Heart left ventricle (tissue), 16 donors: Measurements from ENCODE around the gene PI4K2B. TPM values are rescaled to one million over a fixed set of nuclear protein-coding genes. Genes with fewer than 3 reads are reported as not detected.
"Not testable (repeated sequence)": the region's sequence is repeated elsewhere in the genome, so short reads cannot be mapped to it uniquely, and the experiment has no call there.

Experiments
- ATAC-seq, 4 donors: fragments of 200-7000 bp; cut with Tn5 transposase; one replicate each; pipeline ENCODE4 v1.9.1; 2020 to 2022; ENCODE audit warnings: moderate library complexity in 4 of 4, mild to moderate bottlenecking in 3 of 4, moderate number of reproducible peaks in 1 of 4
- DNase-seq, 5 donors: peaks; one replicate each; pipeline ENCODE4 v3.0.0-alpha.2; 2020
- H3K27ac ChIP-seq, 12 donors: fragments of 200-600 bp; sonication (generic) in 4 of 12; one replicate each; pipeline versions ENCODE4 v1.5.0 to v1.8.0; 2016 to 2022; ENCODE audit warnings: mild to moderate bottlenecking in 2 of 12
- H3K27me3 ChIP-seq, 9 donors: fragments of 200-600 bp; sonication (generic) in 2 of 9; one replicate each; pipeline versions ENCODE4 v1.5.1 to v1.8.0; 2016 to 2022; ENCODE audit warnings: mild to moderate bottlenecking in 3 of 9
- H3K36me3 ChIP-seq, 9 donors: fragments of 200-600 bp; sonication (generic) in 2 of 9; one replicate each; pipeline versions ENCODE4 v1.5.0 to v1.8.0; 2018 to 2022; ENCODE audit warnings: mild to moderate bottlenecking in 2 of 9
- H3K4me1 ChIP-seq, 12 donors: fragments of 200-600 bp; sonication (generic) in 4 of 12; one replicate each; pipeline versions ENCODE4 v1.5.0 to v1.8.0; 2016 to 2022; ENCODE audit warnings: mild to moderate bottlenecking in 3 of 12
- H3K4me3 ChIP-seq, 12 donors: fragments of 200-600 bp; sonication (generic) in 4 of 12; one replicate each; pipeline versions ENCODE4 v1.5.0 to v1.8.0; 2017 to 2022; ENCODE audit warnings: mild to moderate bottlenecking in 9 of 12, moderate library complexity in 4 of 12
- H3K9me3 ChIP-seq, 12 donors: fragments of 200-600 bp; sonication (generic) in 4 of 12; one replicate each; pipeline versions ENCODE4 v1.5.0 to v1.8.0; 2016 to 2022; ENCODE audit warnings: mild to moderate bottlenecking in 1 of 12
- POLR2A ChIP-seq, 2 donors: fragments of 450-650 bp; IDR thresholded peaks; one replicate each; pipeline ENCODE4 v1.6.1; 2017; ENCODE audit warnings: antibody characterized with exemption in 2 of 2, mild to moderate bottlenecking in 2 of 2, moderate library complexity in 2 of 2
- WGBS, 4 donors: extraction: QIAGEN DNeasy Blood & Tissue Kit in 2 of 4; methylation state at CpG; one replicate each; pipeline versions ENCODE4 v1.1.5 to v1.1.7; 2013 to 2018; 5-methylcytosine and 5-hydroxymethylcytosine counted together
- intact Hi-C, 10 donors: fragments of 100-400 bp; cut with DNase I; formaldehyde crosslinking; loops; one replicate each; pipeline versions ENCODE4 v1.11.1 to v1.14.2; 2022
- polyA plus RNA-seq, 2 donors: library from polyadenylated mRNA; stranded (reverse); fragments of 200-250 nt; gene quantifications; one replicate each; pipeline ENCODE4 v1.2.3, GENCODE V29; 2013
- total RNA-seq, 9 donors: library from RNA; depleted of rRNA in 2 of 9; stranded (reverse); fragments of >200 nt in 2 of 9; fragmentation: NEBNext Ultra II Directional in 3 of 9; extraction: Animal tissue kit (Norgen Biotek cat#: 25700) in 3 of 9; gene quantifications; one replicate each; pipeline versions ENCODE4 v1.1.0 to v1.2.4, GENCODE V29; 2016 to 2023
- TF ChIP-seq, protein P1 (sequence below), 12 donors: fragments of 200-600 bp; sonication (generic) in 4 of 12; IDR thresholded peaks; one replicate each; pipeline versions ENCODE4 v1.5.0 to v1.8.0; 2018 to 2022; ENCODE audit warnings: antibody characterized with exemption in 12 of 12, mild to moderate bottlenecking in 5 of 12
- donor health status: ischemic (EF 13 %, LVEDD 7.1; RV severe dilation, severe dysfunction).
- donor health status: healthy with polysubstance abuse.
- donor health status: DM: no; HTN: yes; CAD: no.
- donor health status: DM: no; HTN: no; CAD: no.
- donor health status: ischemic (EF 25% LVEDD 6.9; RV normal size, moderate dysfunction).
- donor health status: ischemic (EF 25% LVEDD 5.7; RV mildly dilated, moderate dysfunction).
- donor health status: healthy.
- donor health status: DM: yes; HTN: yes; CAD: no.
- donor health status: ischemic (EF 35%, LVEDD 5.7; RV mildly dilated, moderate dysfunction).
- donor health status: nonischemic (EF 11% LVEDD 7.7; RV severe dilation, severe dysfunction).
- donor health status: DM: yes; HTN: yes; CAD: no.
- donor health status: PGD.
- donor health status: ischemic (EF 29% LVEDD 5.4; RV normal size, mild dysfunction).
- donor health status: nonischemic (EF 23%, LVEDD 6.1; RV moderate dilation, normal function).

The PI4K2B gene
- total and polyA plus RNA-seq, 11 donors, result 1.3 to 6.8 (median 2.6) TPM

DNA sequence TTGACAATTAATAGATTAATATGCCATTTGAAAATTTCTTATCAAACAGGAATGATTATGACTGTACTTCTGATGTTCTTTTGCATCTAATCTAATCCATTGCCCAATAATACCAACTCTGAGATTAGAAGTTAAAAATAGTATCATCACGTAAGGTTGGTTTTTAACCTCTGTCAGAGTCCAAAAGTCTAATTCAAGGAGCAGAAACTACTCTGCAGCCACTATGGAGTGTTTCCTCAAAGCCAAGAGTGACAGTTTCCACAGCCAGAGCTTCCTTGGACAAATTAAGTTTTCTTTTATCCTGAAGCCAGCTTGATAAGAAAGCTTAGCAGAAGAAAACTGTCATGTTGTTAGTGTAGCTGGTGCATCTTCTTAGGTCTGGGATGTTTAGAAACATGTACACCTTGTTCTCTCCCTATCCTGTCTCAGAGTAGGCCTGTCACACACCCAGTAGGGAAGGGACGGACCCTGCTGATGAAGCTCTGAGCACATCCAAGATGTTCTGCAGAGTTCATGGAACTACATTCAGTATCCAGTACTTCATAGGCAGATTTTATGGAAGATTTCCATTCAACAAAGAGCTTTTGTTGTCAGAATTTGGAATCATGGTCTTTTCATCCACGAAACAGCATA is 20.4 kb upstream of the PI4K2B start:
- Histone ChIP-seq H3K27ac (no peak overlapping the region), H3K27me3 (no peaks in the 10 kb centered on the region), H3K4me3 (no peak overlapping the region), H3K36me3 (no peaks in the 10 kb centered on the region), H3K4me1 (no peaks in the 10 kb centered on the region), H3K9me3 (peaks cover 0 to 17% (median 4%) of the 10 kb centered on the region in 12 donors)
- WGBS, 4 donors, result 70 to 78% (median 76%) methylated on average over 3 of the region's 3 CpGs
- DNase-seq, result no peak
- ATAC-seq, result no peak
- intact Hi-C loops, result no loop called here
- no peak for TF ChIP-seq POLR2A (IDR thresholded peaks at IDR 0.05)
- TF ChIP-seq, protein P1, sequence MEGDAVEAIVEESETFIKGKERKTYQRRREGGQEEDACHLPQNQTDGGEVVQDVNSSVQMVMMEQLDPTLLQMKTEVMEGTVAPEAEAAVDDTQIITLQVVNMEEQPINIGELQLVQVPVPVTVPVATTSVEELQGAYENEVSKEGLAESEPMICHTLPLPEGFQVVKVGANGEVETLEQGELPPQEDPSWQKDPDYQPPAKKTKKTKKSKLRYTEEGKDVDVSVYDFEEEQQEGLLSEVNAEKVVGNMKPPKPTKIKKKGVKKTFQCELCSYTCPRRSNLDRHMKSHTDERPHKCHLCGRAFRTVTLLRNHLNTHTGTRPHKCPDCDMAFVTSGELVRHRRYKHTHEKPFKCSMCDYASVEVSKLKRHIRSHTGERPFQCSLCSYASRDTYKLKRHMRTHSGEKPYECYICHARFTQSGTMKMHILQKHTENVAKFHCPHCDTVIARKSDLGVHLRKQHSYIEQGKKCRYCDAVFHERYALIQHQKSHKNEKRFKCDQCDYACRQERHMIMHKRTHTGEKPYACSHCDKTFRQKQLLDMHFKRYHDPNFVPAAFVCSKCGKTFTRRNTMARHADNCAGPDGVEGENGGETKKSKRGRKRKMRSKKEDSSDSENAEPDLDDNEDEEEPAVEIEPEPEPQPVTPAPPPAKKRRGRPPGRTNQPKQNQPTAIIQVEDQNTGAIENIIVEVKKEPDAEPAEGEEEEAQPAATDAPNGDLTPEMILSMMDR (IDR thresholded peaks at IDR 0.05), result no peak

DNA sequence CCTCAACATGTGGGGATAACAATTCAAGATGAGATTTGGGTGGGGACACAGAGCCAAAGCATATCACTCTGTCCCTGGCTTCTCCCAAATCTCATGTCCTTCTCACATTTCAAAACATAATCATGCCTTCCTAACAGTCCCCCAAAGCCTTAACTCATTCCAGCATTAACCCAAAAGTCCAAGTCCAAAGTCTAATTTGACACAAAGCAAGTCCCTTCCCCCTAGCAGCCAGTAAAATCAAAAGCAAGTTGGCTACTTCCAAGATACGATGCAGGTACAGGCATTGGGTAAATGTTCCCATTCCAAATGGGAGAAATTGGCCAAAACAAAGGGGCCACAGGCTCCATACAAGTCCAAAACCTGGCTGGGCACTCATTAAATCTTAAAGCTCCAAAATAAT is 19.1 kb upstream of the PI4K2B start:
- intact Hi-C loops, DNase-seq, H3K36me3 ChIP-seq, H3K4me3 ChIP-seq, H3K4me1 ChIP-seq, H3K27me3 ChIP-seq, H3K27ac ChIP-seq, ATAC-seq: not testable (repeated sequence)
- peaks cover 0 to 17% (median 5%) of the 10 kb centered on the region in 12 donors for H3K9me3 ChIP-seq
- 81 to 100% (median 91%) methylated on average over 1 of the region's 1 CpG for WGBS, 4 donors

DNA sequence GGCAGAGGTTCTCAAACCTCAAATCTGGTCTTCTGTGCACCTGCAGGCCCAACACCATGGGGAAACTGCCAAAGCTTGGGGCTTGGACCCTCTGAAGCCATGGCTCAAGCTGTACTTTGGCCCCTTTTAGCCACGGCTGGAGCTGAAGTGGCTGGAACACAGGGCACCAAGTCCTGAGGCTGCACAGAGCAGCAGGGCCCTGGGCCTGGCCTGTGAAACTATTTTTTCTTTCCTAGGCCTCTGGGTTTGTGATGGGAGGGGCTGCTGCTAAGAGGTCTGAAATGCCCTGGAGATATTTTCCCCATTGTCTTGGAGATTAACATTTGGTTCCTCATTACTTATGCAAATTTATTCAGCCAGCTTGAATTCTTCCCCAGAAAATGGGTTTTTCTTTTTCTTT is 18.3 kb upstream of the PI4K2B start:
- Histone ChIP-seq H3K4me1 (no peaks in the 10 kb centered on the region), H3K27ac (no peak overlapping the region), H3K27me3 (no peaks in the 10 kb centered on the region), H3K9me3 (peaks cover 0 to 17% (median 5%) of the 10 kb centered on the region in 12 donors), H3K4me3 (no peak overlapping the region), H3K36me3 (no peaks in the 10 kb centered on the region)
- no peak for ATAC-seq
- intact Hi-C loops, result no loop called here
- no peak for TF ChIP-seq POLR2A (IDR thresholded peaks at IDR 0.05)
- TF ChIP-seq, protein P1 (IDR thresholded peaks at IDR 0.05), result no peak
- no peak for DNase-seq
- 77 to 100% (median 94%) methylated on average over 1 of the region's 1 CpG for WGBS, 4 donors

DNA sequence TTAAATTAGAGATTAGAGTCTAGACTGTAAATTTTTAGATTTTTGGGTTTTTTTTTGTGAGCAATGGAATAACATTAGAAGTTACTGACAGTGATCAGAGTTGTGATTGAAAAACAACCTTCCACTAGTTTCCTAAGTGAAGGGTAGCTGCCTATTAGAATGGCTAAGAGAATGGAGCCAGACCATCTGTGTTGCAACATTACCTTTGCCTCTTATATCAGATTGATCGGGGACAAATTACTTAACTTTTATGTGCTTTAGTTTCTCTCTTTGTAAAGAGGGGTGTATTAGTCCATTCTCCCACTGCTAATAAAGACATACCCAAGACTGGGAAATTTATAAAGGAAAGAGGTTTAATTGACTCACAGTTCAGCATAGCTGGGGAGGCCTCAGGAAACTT is 12.5 kb upstream of the PI4K2B start:
- Histone ChIP-seq H3K4me3 (no peak overlapping the region), H3K9me3 (peaks cover 0 to 57% (median 33%) of the 10 kb centered on the region in 12 donors), H3K4me1 (no peaks in the 10 kb centered on the region), H3K27me3 (no peaks in the 10 kb centered on the region), H3K36me3 (no peaks in the 10 kb centered on the region), H3K27ac (no peak overlapping the region)
- no peak for DNase-seq
- TF ChIP-seq POLR2A (IDR thresholded peaks at IDR 0.05), result no peak
- TF ChIP-seq, protein P1 (IDR thresholded peaks at IDR 0.05), result no peak
- no peak for ATAC-seq
- intact Hi-C loops, result no loop called here
- WGBS, 4 donors, result 94 to 100% (median 97%) methylated on average over 1 of the region's 1 CpG
